Esophagus squamous epithelium (tissue), 5 donors: ENCODE measurements around the gene CEP170B. TPM values are rescaled to one million over a fixed set of nuclear protein-coding genes. Genes with fewer than 3 reads are reported as not detected.

Experiments
- DNase-seq: peaks from one replicate; lab custom pipeline; 2025; lab: John Stamatoyannopoulos, UW
- H3K27ac ChIP-seq, 4 donors: fragments of 200-600 bp; sonication (generic); one replicate each; pipeline ENCODE4 v1.5.1; 2016 to 2019; ENCODE audit warnings: mild to moderate bottlenecking in 1 of 4
- H3K27me3 ChIP-seq, 4 donors: fragments of 200-600 bp; sonication (generic); 1 replicate in 3 of 4; 2 replicates in 1 of 4; pipeline versions ENCODE4 v1.5.1 to v1.6.0; 2017 to 2021; ENCODE audit warnings: antibody characterized with exemption in 1 of 4
- H3K36me3 ChIP-seq, 3 donors: fragments of 200-600 bp; sonication (generic); one replicate each; pipeline ENCODE4 v1.5.1; 2016 to 2019
- H3K4me1 ChIP-seq, 3 donors: fragments of 200-600 bp; sonication (generic); one replicate each; pipeline ENCODE4 v1.5.1; 2017 to 2019
- H3K4me3 ChIP-seq, 4 donors: fragments of 200-600 bp; sonication (generic); 1 replicate in 3 of 4; 2 replicates in 1 of 4; pipeline ENCODE4 v1.5.1; 2016 to 2019; ENCODE audit warnings: mild to moderate bottlenecking in 2 of 4, moderate library complexity in 1 of 4
- H3K9me3 ChIP-seq, 3 donors: fragments of 200-600 bp; sonication (generic); one replicate each; pipeline ENCODE4 v1.5.1; 2016 to 2019
- POLR2A ChIP-seq, 4 donors: fragments of 450-650 bp; IDR thresholded peaks; one replicate each; pipeline ENCODE4 v1.6.1; 2017; ENCODE audit warnings: antibody characterized with exemption in 4 of 4, mild to moderate bottlenecking in 4 of 4, moderate library complexity in 3 of 4
- WGBS, 2 donors: methylation state at CpG; one replicate each; pipeline ENCODE4 v1.1.5; 2018; 5-methylcytosine and 5-hydroxymethylcytosine counted together
- intact Hi-C: fragments of 100-400 bp; cut with DNase I; formaldehyde crosslinking; loops from one replicate; pipeline ENCODE4 v1.15.0; 2022
- total RNA-seq, 4 donors: library from RNA; depleted of rRNA; stranded (reverse); fragments of >200 nt; gene quantifications; one replicate each; pipeline ENCODE4 v1.1.0, GENCODE V29; 2016
- TF ChIP-seq, protein P1 (sequence below), 6 experiments: fragments of 450-650 bp in 4 of 6; fragments of 200-600 bp in 2 of 6; sonication (generic) in 2 of 6; IDR thresholded peaks; one replicate each; pipeline ENCODE4 v1.5.1; 2016 to 2019; ENCODE audit warnings: antibody characterized with exemption in 6 of 6, mild to moderate bottlenecking in 4 of 6, moderate library complexity in 4 of 6
- donor health status: DM: yes; HTN: yes; CAD: no.

Gene CEP170B
- total RNA-seq, 4 donors from 2014 or later, result 18.2 to 41.0 (median 30.6) TPM

DNA sequence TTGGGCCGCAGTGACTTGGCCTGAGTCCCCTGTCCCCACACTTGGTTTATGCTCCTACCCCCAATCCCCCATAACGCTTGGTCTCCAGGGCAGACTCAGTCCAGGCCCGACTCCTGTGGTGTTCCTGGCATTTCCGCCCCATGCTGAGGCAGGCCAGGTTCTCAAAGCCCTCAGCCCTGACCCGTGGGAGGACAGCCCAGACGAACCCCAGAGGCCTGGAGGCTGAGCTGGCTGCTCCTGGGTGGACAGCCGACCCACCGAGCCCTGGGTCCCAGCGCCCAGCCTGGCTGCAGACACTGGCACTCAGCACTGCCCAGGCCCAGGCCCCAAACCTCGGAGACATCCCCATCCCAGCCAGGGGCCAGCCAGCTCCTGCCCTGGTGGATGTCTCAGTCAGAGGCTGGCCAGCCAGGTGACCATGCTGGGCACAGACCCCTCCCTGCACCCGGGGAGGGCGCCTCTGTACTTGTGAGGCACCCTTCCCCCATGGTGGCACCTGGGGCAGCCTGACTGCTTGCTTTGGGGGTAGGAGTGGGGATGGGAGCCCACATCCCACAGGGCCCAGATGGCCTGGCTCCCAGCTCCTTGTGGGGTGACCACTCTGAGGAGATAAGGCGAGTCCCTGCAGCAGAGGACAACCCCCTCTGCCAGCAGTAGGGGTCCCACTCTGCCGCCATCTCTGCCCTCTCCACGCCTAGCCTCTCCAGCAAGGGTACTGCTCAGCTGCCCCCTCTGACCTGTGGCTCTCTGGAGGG lies 61.0 kb downstream of the CEP170B start:
- H3K4me1 ChIP-seq, result peaks cover 0 to 8% (median 0%) of the 10 kb centered on the region in 3 donors
- no peak overlapping the region for H3K27ac ChIP-seq
- no peaks in the 10 kb centered on the region for H3K9me3 ChIP-seq
- intact Hi-C loops, result no loop called here
- no peaks in the 10 kb centered on the region for H3K36me3 ChIP-seq
- no peak overlapping the region for H3K4me3 ChIP-seq
- no peak for DNase-seq
- WGBS, 2 donors, result no CpG with 5 or more reads among the region's 15 CpGs
- H3K27me3 ChIP-seq, result peaks cover 0 to 21% (median 0%) of the 10 kb centered on the region in 4 donors
- TF ChIP-seq, protein P1, sequence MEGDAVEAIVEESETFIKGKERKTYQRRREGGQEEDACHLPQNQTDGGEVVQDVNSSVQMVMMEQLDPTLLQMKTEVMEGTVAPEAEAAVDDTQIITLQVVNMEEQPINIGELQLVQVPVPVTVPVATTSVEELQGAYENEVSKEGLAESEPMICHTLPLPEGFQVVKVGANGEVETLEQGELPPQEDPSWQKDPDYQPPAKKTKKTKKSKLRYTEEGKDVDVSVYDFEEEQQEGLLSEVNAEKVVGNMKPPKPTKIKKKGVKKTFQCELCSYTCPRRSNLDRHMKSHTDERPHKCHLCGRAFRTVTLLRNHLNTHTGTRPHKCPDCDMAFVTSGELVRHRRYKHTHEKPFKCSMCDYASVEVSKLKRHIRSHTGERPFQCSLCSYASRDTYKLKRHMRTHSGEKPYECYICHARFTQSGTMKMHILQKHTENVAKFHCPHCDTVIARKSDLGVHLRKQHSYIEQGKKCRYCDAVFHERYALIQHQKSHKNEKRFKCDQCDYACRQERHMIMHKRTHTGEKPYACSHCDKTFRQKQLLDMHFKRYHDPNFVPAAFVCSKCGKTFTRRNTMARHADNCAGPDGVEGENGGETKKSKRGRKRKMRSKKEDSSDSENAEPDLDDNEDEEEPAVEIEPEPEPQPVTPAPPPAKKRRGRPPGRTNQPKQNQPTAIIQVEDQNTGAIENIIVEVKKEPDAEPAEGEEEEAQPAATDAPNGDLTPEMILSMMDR (IDR thresholded peaks at IDR 0.05), result no peak
- no peak for TF ChIP-seq POLR2A (IDR thresholded peaks at IDR 0.05)

DNA sequence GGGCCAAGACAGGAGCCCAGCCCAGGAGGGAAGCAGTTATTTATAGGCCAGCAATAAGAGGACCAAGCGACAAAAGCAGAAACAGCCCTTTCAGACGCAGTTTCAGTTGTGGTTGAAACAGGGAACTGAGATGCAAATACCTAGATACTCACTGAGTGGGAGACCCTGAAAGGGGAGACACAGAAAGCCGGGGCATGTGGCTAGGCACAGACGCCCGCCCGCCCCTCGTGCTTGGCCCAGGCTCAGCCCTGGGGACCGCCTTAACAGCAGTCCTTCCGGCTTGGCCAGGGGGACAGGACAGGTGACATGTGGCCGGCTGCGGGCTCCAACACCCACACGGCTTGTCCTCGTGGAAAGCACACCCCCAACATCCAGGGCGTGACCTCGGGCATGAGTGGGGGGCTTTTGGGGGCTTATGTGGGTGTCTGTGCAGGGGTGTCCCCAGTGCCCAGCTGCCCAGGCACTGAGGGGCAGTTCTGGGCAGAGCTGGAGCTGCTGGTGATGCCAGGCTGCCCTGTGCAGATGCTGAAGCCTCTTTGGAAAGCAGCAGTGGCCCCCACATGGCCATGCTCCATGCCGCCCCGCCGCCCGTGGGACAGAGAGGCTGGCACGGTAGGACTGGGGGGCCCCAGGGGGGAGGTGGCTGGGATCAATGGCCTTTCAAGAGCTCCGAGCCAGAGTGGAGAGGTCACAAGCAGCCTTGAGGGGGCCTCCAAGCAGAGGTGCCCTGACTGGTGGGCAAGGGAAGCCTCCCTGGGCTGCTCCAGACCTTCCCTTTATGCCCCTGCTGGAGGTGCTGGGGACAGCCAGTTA lies 61.8 kb downstream of the CEP170B start:
- Histone ChIP-seq H3K27me3 (peaks cover 0 to 21% (median 0%) of the 10 kb centered on the region in 4 donors), H3K4me3 (no peak overlapping the region), H3K9me3 (no peaks in the 10 kb centered on the region), H3K27ac (no peak overlapping the region), H3K4me1 (peaks cover 0 to 12% (median 0%) of the 10 kb centered on the region in 3 donors), H3K36me3 (no peaks in the 10 kb centered on the region)
- no peak for DNase-seq
- 80% methylated on average over 2 to 5 of the region's 21 CpGs for WGBS, 2 donors
- intact Hi-C loops, result no loop called here
- TF ChIP-seq, protein P1 (IDR thresholded peaks at IDR 0.05), result no peak
- no peak for TF ChIP-seq POLR2A (IDR thresholded peaks at IDR 0.05)

DNA sequence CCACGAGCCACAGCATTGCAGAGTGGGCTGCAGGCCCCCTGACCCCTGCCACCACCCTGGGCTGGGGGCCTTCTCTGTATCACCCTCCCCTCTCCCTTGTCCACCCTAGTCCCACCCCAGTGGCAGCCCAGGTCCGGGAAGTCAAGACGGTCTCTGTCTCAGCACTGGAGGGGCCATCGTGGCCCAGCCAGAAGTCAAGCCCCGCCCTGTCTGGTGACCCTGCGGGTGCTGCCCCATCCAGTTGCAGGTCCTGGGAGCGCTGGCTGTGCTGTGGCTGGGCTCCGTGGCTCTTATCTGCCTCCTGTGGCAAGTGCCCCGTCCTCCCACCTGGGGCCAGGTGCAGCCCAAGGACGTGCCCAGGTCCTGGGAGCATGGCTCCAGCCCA lies 62.4 kb downstream of the CEP170B start:
- intact Hi-C loops, result no loop called here
- Histone ChIP-seq H3K9me3 (no peaks in the 10 kb centered on the region), H3K27ac (no peak overlapping the region), H3K4me1 (peaks cover 0 to 18% (median 2%) of the 10 kb centered on the region in 3 donors), H3K27me3 (peaks cover 0 to 25% (median 0%) of the 10 kb centered on the region in 4 donors), H3K4me3 (no peak overlapping the region), H3K36me3 (no peaks in the 10 kb centered on the region)
- no peak for DNase-seq
- 14% methylated on average over 1 of the region's 10 CpGs; no CpG with 5 or more reads in 1 of the 2 donors for WGBS, 2 donors
- TF ChIP-seq POLR2A (IDR thresholded peaks at IDR 0.05), result no peak
- TF ChIP-seq, protein P1 (IDR thresholded peaks at IDR 0.05), result no peak

DNA sequence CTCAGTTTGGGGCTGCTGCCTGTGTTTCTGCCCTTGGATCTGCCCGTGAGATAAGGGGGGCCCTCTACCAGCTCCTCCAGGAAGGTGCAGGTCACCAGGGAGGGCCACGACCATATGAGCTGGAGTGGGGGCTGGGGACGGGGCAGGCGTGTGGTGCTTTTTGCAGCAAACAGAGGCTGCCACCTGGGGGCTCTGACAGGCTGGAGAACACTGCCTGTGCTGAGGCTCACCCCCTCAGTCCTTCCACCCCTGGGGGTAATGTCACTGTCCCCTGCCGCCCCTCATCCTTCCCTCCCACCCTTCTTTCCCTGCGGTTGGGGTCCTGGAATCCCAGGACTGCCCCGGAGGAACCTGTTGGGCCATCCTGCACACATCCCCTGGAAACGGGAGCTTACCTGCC lies 62.8 kb downstream of the CEP170B start:
- TF ChIP-seq, protein P1 (IDR thresholded peaks at IDR 0.05), result no peak
- no peak for TF ChIP-seq POLR2A (IDR thresholded peaks at IDR 0.05)
- H3K4me3 ChIP-seq, result no peak overlapping the region
- H3K27ac ChIP-seq, result no peak overlapping the region
- DNase-seq, result no peak
- intact Hi-C loops, result no loop called here
- WGBS, 2 donors, result no CpG with 5 or more reads among the region's 8 CpGs
- H3K36me3 ChIP-seq, result no peaks in the 10 kb centered on the region
- H3K27me3 ChIP-seq, result peaks cover 0 to 30% (median 0%) of the 10 kb centered on the region in 4 donors
- H3K9me3 ChIP-seq, result no peaks in the 10 kb centered on the region
- peaks cover 3 to 23% (median 7%) of the 10 kb centered on the region in 3 donors for H3K4me1 ChIP-seq
